Measurements from ENCODE around the gene ATXN1. TPM values are rescaled to one million over a fixed set of nuclear protein-coding genes. Genes with fewer than 3 reads are reported as not detected.

Gene ATXN1
- total and polyA plus RNA-seq, 2 of the 8 experiments (the other 6 are each of a cell fraction or from before 2014, with no cell fraction given): 1.6 to 4.0 TPM

DNA sequence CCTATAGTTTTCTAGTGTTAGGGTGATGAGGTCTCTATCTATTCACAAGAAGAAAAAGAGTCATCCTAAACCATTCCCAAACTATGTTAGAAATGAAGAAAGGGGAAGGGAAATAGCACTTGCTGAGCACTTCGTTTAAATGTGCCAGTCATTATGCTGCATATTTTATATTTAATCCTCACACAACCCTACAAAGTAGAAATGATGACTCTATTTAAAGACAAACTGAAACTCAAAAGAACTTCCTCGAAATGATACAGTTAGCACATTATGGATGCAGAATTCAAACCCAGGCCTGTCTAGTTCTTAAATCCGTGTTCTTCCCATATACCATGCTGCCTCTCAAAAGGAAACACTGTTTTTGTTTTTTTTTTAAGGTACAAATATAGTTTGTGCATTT, 348.3 kb downstream of the ATXN1 start:
- H2BK15ac ChIP-seq (ENCODE audit: low read length): no peak overlapping the region
- H2BK12ac ChIP-seq (ENCODE audit: low read depth, low read length): no peak overlapping the region
- no peaks in the 10 kb centered on the region for H3K79me2 ChIP-seq (ENCODE audit: control insufficient read depth in 1 of 2, insufficient read depth in 2 of 2, low read length in 2 of 2)
- H3K9me3 ChIP-seq (ENCODE audit: insufficient read depth in 2 of 2, low read depth in 1 of 2, low read length in 1 of 2): no peaks in the 10 kb centered on the region
- H3K23me2 ChIP-seq (ENCODE audit: low read depth, low read length): no peaks in the 10 kb centered on the region; the same call in 1 of the 2 replicates
- WGBS, 2 experiments (ENCODE audit: extremely low coverage in 1 of 2, insufficient coverage in 1 of 2, insufficient read length in 1 of 2, insufficient replicate concordance in 2 of 2, low coverage in 1 of 2, low lambda C conversion rate in 2 of 2, missing lambda C conversion rate in 1 of 2): 82% methylated on average over 3 of the region's 3 CpGs; no CpG with 5 or more reads in 1 of the 2 experiments
- FAIRE-seq (no peak), DNase-seq (ENCODE audit: low read depth in 1 of 2, low spot score in 2 of 2) (no peak)
- no peak overlapping the region for H3K9ac ChIP-seq (replicated peaks in 1 of 4; ENCODE audit: extremely low read depth in 1 of 4, low read depth in 3 of 4, low read length in 3 of 4)
- no peak overlapping the region for H3K4ac ChIP-seq (replicated peaks; ENCODE audit: insufficient read length, low read depth, low read length)
- no peaks in the 10 kb centered on the region for H3K36me3 ChIP-seq (ENCODE audit: control insufficient read depth in 2 of 4, insufficient read depth in 4 of 4, low read length in 3 of 4)
- H2AK5ac ChIP-seq (ENCODE audit: low read depth, low read length): no peak overlapping the region
- H3K4me2 ChIP-seq (ENCODE audit: insufficient read depth in 1 of 2, low read depth in 2 of 2, low read length in 2 of 2): no peak overlapping the region
- no peaks in the 10 kb centered on the region for H3K27me3 ChIP-seq (replicated peaks in 1 of 4; ENCODE audit: control insufficient read depth in 3 of 4, extremely low read depth in 1 of 4, insufficient read depth in 3 of 4, low read length in 3 of 4)
- no peaks in the 10 kb centered on the region for H4K20me1 ChIP-seq (replicated peaks in 1 of 2; ENCODE audit: control insufficient read depth in 1 of 2, insufficient read depth in 2 of 2, low read length in 2 of 2)
- no peak overlapping the region for H3K27ac ChIP-seq (ENCODE audit: low read depth, low read length)
- H4K91ac ChIP-seq (replicated peaks; ENCODE audit: insufficient read length, low read length): no peak overlapping the region
- no peak overlapping the region for H2BK5ac ChIP-seq (ENCODE audit: low read depth, low read length)
- H3K14ac ChIP-seq (ENCODE audit: insufficient read length): no peak overlapping the region
- H3K4me1 ChIP-seq (replicated peaks in 1 of 4; ENCODE audit: control insufficient read depth in 3 of 4, insufficient read depth in 4 of 4, low read length in 3 of 4): peaks cover 0 to 2% (median 0%) of the 10 kb centered on the region in 4 experiments; a peak in 2 of 7 replicates
- H4K8ac ChIP-seq (ENCODE audit: extremely low read depth, insufficient read depth, low read length): no peak overlapping the region
- no peak overlapping the region for H2BK20ac ChIP-seq (ENCODE audit: low read length)
- no peaks in the 10 kb centered on the region for H3K79me1 ChIP-seq (ENCODE audit: low read depth, low read length)
- H3K18ac ChIP-seq (ENCODE audit: extremely low read depth, low read length): no peak overlapping the region
- no peak overlapping the region for H3K56ac ChIP-seq (replicated peaks; ENCODE audit: insufficient read length, low read depth, low read length)
- no peak overlapping the region for H3K4me3 ChIP-seq (ENCODE audit: extremely low read depth in 1 of 4, insufficient read depth in 2 of 4, low read depth in 3 of 4, low read length in 4 of 4)
- H4K5ac ChIP-seq (ENCODE audit: insufficient read length, low read depth, low read length): no peak overlapping the region
- H2AFZ ChIP-seq (ENCODE audit: low read length): no peak overlapping the region
- ChIA-PET POLR2A (ENCODE audit: partially characterized antibody) (no interaction called here), CTCF (ENCODE audit: partially characterized antibody) (interaction anchor here (0.7 to 10.4 kb wide), 3 partner anchors 9 to 98 kb away, joined by 4 to 92 read pairs (median 5); no protein-coding TSS in a partner anchor)
- H3K23ac ChIP-seq (ENCODE audit: insufficient read length): no peak overlapping the region
- no peak overlapping the region for H2BK120ac ChIP-seq (replicated peaks; ENCODE audit: low read depth, low read length)
- TF ChIP-seq HDAC2 (IDR thresholded peaks at IDR 0.05; ENCODE audit: borderline replicate concordance in 1 of 2, low read depth in 2 of 2, low read length in 2 of 2) (no peak), KDM4A (IDR thresholded peaks at IDR 0.05; ENCODE audit: low read depth, low read length, severe bottlenecking) (no peak), TAF1 (IDR thresholded peaks at IDR 0.05; ENCODE audit: low read depth, low read length) (no peak), FOSL1 (IDR thresholded peaks at IDR 0.05; ENCODE audit: insufficient read depth, low read depth, low read length) (no peak), RNF2 (IDR thresholded peaks at IDR 0.05; ENCODE audit: borderline replicate concordance, low read depth, low read length, missing control alignments, poor library complexity, severe bottlenecking) (no peak), GABPA (IDR thresholded peaks at IDR 0.05; ENCODE audit: borderline replicate concordance, insufficient read depth, low read length) (no peak), POLR2A (IDR thresholded peaks at IDR 0.05; ENCODE audit: control extremely low read depth in 1 of 2, low read depth in 2 of 2, low read length in 2 of 2) (no peak), ASH2L (IDR thresholded peaks at IDR 0.05; ENCODE audit: low read length) (no peak), TAF7 (optimal IDR thresholded peaks at IDR 0.05; ENCODE audit: borderline replicate concordance, low read depth, low read length) (no peak), NRF1 (IDR thresholded peaks at IDR 0.05; ENCODE audit: low read depth, low read length) (no peak), JUN (IDR thresholded peaks at IDR 0.05; ENCODE audit: low read depth, low read length) (no peak), TCF12 (IDR thresholded peaks at IDR 0.05; ENCODE audit: low read depth, low read length) (no peak), SP4 (IDR thresholded peaks at IDR 0.05; ENCODE audit: low read length) (no peak), CREB1 (IDR thresholded peaks at IDR 0.05) (no peak), YY1 (IDR thresholded peaks at IDR 0.05; ENCODE audit: low read depth, low read length) (no peak)
